IMR-90 (cell line): Measurements from ENCODE around the gene ANKLE1. TPM values are rescaled to one million over a fixed set of nuclear protein-coding genes. Genes with fewer than 3 reads are reported as not detected.

ENCODE experiments used
- ATAC-seq: fragments of 200-7000 bp; cut with Tn5 transposase; 2 replicates; pipeline ENCODE4 v1.9.1; 2020; ENCODE audit warnings: low read depth, mild to moderate bottlenecking, moderate library complexity
- BruUV-seq: library from RNA; stranded (reverse); fragments of 400-500 nt; replicated peaks from 2 replicates; lab custom pipeline; 2021; lab: Mats Ljungman, UMichigan
- CTCF ChIA-PET: fragments of 300-600 bp; formaldehyde crosslinking; extraction: SDS; loops from one replicate; lab custom pipeline; 2021; ENCODE audit warnings: antibody characterized with exemption; lab: Yijun Ruan, JAX
- POLR2A ChIA-PET: fragments of 300-600 bp; sonication (Branson Sonifier 250); formaldehyde crosslinking; loops from one replicate; lab custom pipeline; 2022; ENCODE audit warnings: antibody characterized with exemption; ENCODE audit not compliant: unreplicated experiment; lab: Charles Lee
- DNase-seq: peaks from one replicate; pipeline ENCODE4 v3.0.0; 2013
- H2AFZ ChIP-seq: replicated peaks from 2 replicates; pipeline ENCODE3; 2013; ENCODE audit warnings: low read length, mild to moderate bottlenecking; ENCODE audit not compliant: poor library complexity
- H2AK5ac ChIP-seq: 2 replicates; pipeline ENCODE4 v1.6.1; 2013; ENCODE audit warnings: low read depth, low read length, inconsistent platforms
- H2AK9ac ChIP-seq: replicated peaks from 2 replicates; pipeline ENCODE3; 2013; ENCODE audit warnings: mild to moderate bottlenecking, low read depth, low read length, moderate library complexity; ENCODE audit not compliant: poor library complexity
- H2BK120ac ChIP-seq: 2 replicates; pipeline ENCODE4 v1.6.1; 2013; ENCODE audit warnings: low read depth, low read length, inconsistent platforms
- H2BK15ac ChIP-seq: 3 replicates; pipeline ENCODE4 v1.6.1; 2013; ENCODE audit warnings: low read depth, low read length, inconsistent platforms
- H2BK20ac ChIP-seq: 2 replicates; pipeline ENCODE4 v1.6.1; 2013; ENCODE audit warnings: low read depth, mild to moderate bottlenecking, inconsistent platforms, low read length, moderate library complexity
- H2BK5ac ChIP-seq: 2 replicates; pipeline ENCODE4 v1.6.1; 2013; ENCODE audit warnings: mild to moderate bottlenecking, low read depth, low read length, inconsistent platforms; ENCODE audit not compliant: poor library complexity, severe bottlenecking
- H3K14ac ChIP-seq: replicated peaks from 2 replicates; pipeline ENCODE4 v1.6.1; 2013; ENCODE audit warnings: low read depth, low read length, inconsistent platforms
- H3K18ac ChIP-seq: 2 replicates; pipeline ENCODE4 v1.6.1; 2013; ENCODE audit warnings: low read depth, low read length, control low read depth
- H3K23ac ChIP-seq: 2 replicates; pipeline ENCODE4 v1.6.1; 2013; ENCODE audit warnings: low read depth, low read length, inconsistent platforms
- H3K27ac ChIP-seq: 2 replicates; pipeline ENCODE4 v1.5.1; 2013; ENCODE audit warnings: mild to moderate bottlenecking, control low read depth, low read length; ENCODE audit not compliant: insufficient read depth
- H3K27me3 ChIP-seq: 2 replicates; pipeline ENCODE4 v1.6.1; 2013; ENCODE audit warnings: low read length; ENCODE audit not compliant: control insufficient read depth, insufficient read depth
- H3K36me3 ChIP-seq: 2 replicates; pipeline ENCODE4 v1.6.1; 2013; ENCODE audit warnings: low read length, mixed read lengths; ENCODE audit not compliant: control insufficient read depth, insufficient read depth
- H3K4ac ChIP-seq: 2 replicates; pipeline ENCODE4 v1.6.1; 2013; ENCODE audit warnings: low read depth, low read length, inconsistent platforms
- H3K4me1 ChIP-seq: 2 replicates; pipeline ENCODE4 v1.6.1; 2013; ENCODE audit warnings: low read length, mixed read lengths; ENCODE audit not compliant: control insufficient read depth, insufficient read depth
- H3K4me2 ChIP-seq: 2 replicates; pipeline ENCODE4 v1.6.1; 2013; ENCODE audit warnings: low read depth, mild to moderate bottlenecking, control low read depth, low read length, moderate library complexity
- H3K4me3 ChIP-seq: 2 replicates; pipeline ENCODE4 v1.5.1; 2013; ENCODE audit warnings: low read depth, mild to moderate bottlenecking, control low read depth, low read length, moderate library complexity; ENCODE audit not compliant: insufficient read depth
- H3K56ac ChIP-seq: 2 replicates; pipeline ENCODE4 v1.6.1; 2013; ENCODE audit warnings: low read length, inconsistent platforms; ENCODE audit not compliant: insufficient read depth; ENCODE audit errors: extremely low read depth
- H3K79me1 ChIP-seq, 2 experiments: 2 replicates each; pipeline ENCODE4 v1.6.1; 2013; ENCODE audit warnings: low read length in 2 of 2, inconsistent platforms in 1 of 2, low read depth in 1 of 2
- H3K9ac ChIP-seq: 2 replicates; pipeline ENCODE4 v1.6.1; 2013; ENCODE audit warnings: low read depth, low read length, control low read depth
- H3K9me1 ChIP-seq: 2 replicates; pipeline ENCODE4 v1.6.1; 2013; ENCODE audit warnings: low read length, inconsistent platforms; ENCODE audit not compliant: insufficient read depth
- H3K9me3 ChIP-seq: 2 replicates; pipeline ENCODE4 v1.6.1; 2013; ENCODE audit warnings: low read length; ENCODE audit not compliant: control insufficient read depth, insufficient read depth
- H4K20me1 ChIP-seq: 2 replicates; pipeline ENCODE4 v1.6.1; 2013; ENCODE audit warnings: low read length, inconsistent platforms; ENCODE audit not compliant: insufficient read depth
- H4K5ac ChIP-seq: 2 replicates; pipeline ENCODE4 v1.6.1; 2013; ENCODE audit warnings: mild to moderate bottlenecking, low read depth, low read length, control low read depth
- H4K8ac ChIP-seq, 2 experiments: 2 replicates each; pipeline ENCODE4 v1.6.1; 2013; ENCODE audit warnings: low read depth in 2 of 2, low read length in 2 of 2, control low read depth in 1 of 2, inconsistent platforms in 1 of 2
- H4K91ac ChIP-seq: 2 replicates; pipeline ENCODE4 v1.6.1; 2013; ENCODE audit warnings: low read depth, low read length, inconsistent platforms; ENCODE audit not compliant: insufficient read depth
- MAZ ChIP-seq: IDR thresholded peaks from 2 replicates; pipeline ENCODE4 v1.6.1; 2012; ENCODE audit warnings: low read depth, mild to moderate bottlenecking, low read length, improper control_type of control experiment, moderate library complexity, borderline replicate concordance
- MXI1 ChIP-seq: IDR thresholded peaks from 2 replicates; pipeline ENCODE4 v1.6.1; 2012; ENCODE audit warnings: low read depth, mild to moderate bottlenecking, low read length, moderate library complexity, borderline replicate concordance
- NFE2L2 ChIP-seq: fragments of 150-350 bp; IDR thresholded peaks from 2 replicates; pipeline ENCODE4 v1.6.1; 2016; ENCODE audit warnings: low read depth, mild to moderate bottlenecking, low read length
- RAD21 ChIP-seq: IDR thresholded peaks from 2 replicates; pipeline ENCODE4 v1.6.1; 2012; ENCODE audit warnings: low read length, improper control_type of control experiment
- RCOR1 ChIP-seq: IDR thresholded peaks from 2 replicates; pipeline ENCODE4 v1.6.1; 2012; ENCODE audit warnings: mild to moderate bottlenecking, low read length, improper control_type of control experiment; ENCODE audit not compliant: insufficient replicate concordance
- SMC3 ChIP-seq: fragments of 150-350 bp; IDR thresholded peaks from 2 replicates; pipeline ENCODE4 v1.6.1; 2016; ENCODE audit warnings: low read depth, mild to moderate bottlenecking, antibody characterized with exemption, low read length, moderate library complexity
- WGBS, 2 experiments: methylation state at CpG; one replicate each; pipeline versions ENCODE4 v1.1.5 to v1.1.7; 2013; ENCODE audit warnings: missing lambda C conversion rate in 2 of 2; ENCODE audit not compliant: insufficient read length in 1 of 2; ENCODE audit errors: extremely low coverage in 2 of 2; 5-methylcytosine and 5-hydroxymethylcytosine counted together
- dilution Hi-C: fragments of 300-500 bp; cut with HindIII; formaldehyde crosslinking; loops from one replicate; pipeline ENCODE4 v1.14.3; 2018; ENCODE audit warnings: low sequenced_read_pairs; ENCODE audit not compliant: unreplicated experiment
- in situ Hi-C: fragments of 300-500 bp; cut with MboI; formaldehyde crosslinking; loops from 3 replicates; pipeline ENCODE4 v1.14.3; 2019; ENCODE audit warnings: low sequenced_read_pairs, inconsistent platforms, mixed read lengths
- intact Hi-C: fragments of 100-400 bp; cut with micrococcal nuclease; formaldehyde crosslinking; loops from 2 replicates; pipeline ENCODE4 v1.10.0; 2022
- polyA plus RNA-seq, 3 experiments: library from polyadenylated mRNA; depleted of rRNA; stranded (reverse); fragments of >200 nt; gene quantifications; 2 replicates each; pipeline ENCODE4 v1.2.3, GENCODE V29; 2012; ENCODE audit warnings: low replicate concordance in 1 of 3
- total RNA-seq: library from RNA; depleted of rRNA; stranded (reverse); fragments of >200 nt; gene quantifications from 2 replicates; pipeline ENCODE4 v1.2.3, GENCODE V29; 2012
- TF ChIP-seq, protein P1 (sequence below): conservative IDR thresholded peaks from 2 replicates; pipeline ENCODE4 v1.5.1; 2012; ENCODE audit warnings: mild to moderate bottlenecking, low read depth, low read length, improper control_type of control experiment

Gene ANKLE1
- total and polyA plus RNA-seq, 2 of the 4 experiments (the other 2 are of a cell fraction): under 0.01 to 0.87 TPM

DNA sequence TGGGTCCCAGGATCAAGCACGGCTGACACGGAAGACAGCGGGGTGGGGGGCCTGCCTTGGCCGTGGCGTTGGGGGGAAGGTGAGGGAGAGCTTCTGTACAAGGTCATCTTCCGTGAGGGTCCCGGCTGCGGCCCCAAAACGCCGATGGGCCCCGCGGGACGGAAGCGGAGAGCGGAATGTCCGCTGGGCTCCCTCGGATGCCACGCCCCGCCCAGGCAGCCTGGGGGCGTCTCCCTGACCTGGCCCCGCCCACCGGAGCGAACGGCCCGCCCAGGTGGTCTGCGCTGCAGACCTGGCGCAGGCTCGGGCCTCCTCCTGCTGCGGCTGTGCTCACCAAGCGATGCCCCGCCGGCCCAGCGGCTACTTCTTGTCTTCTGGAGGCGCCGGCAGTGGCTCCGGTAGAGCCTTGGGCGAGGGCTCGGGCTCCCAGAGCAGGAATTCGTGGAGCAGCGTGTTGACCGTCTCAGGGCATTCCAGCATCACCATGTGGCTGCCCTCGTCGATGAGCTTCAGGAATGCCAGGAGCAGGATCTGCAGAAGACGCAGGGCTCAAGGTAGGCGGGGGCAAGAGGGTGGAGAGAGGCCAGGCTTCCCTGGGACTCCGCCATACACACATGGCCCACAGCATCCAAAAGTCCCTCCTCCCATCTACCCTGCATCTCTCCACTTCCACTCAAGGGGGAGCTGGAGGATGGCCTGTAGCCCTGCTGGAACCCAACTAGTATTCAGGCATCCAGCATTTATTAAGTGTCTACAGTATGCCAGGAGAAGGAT, 10.8 kb downstream of the ANKLE1 start:
- DNase-seq (peak; percentile 82), ATAC-seq (peak; percentile 94)
- Histone ChIP-seq H2BK20ac (no peak overlapping the region), H2BK120ac (no peak overlapping the region), H3K9me1 (peaks cover 4% of the 10 kb centered on the region), H3K14ac (peak overlapping the region; percentile 73), H3K23ac (no peak overlapping the region; the same call in 1 of the 2 replicates), H3K4me2 (peak overlapping the region; percentile 90), H2BK5ac (peak overlapping the region; percentile 57), H3K79me1 (peaks cover 0 to 21% of the 10 kb centered on the region in 2 experiments; a peak in 3 of 4 replicates), H3K9ac (peak overlapping the region; percentile 72), H4K5ac (peak overlapping the region; percentile 89), H4K20me1 (0 out of 2 replicates have a peak, but pooled peaks cover 3% of the 10 kb centered on the region), H3K56ac (no peak overlapping the region; the same call in 1 of the 2 replicates), H4K91ac (peak overlapping the region; percentile 51), H3K4me1 (peaks cover 2% of the 10 kb centered on the region; the same call in 1 of the 2 replicates), H3K27me3 (no peaks in the 10 kb centered on the region), H3K4me3 (peak overlapping the region; percentile 44), H3K27ac (peak overlapping the region; percentile 93), H2BK15ac (no peak overlapping the region), H3K18ac (peak overlapping the region; percentile 39; the same call in 1 of the 2 replicates), H2AFZ (peak overlapping the region; percentile 91), H4K8ac (peak overlapping the region; percentile 91 to 95), H2AK9ac (peak overlapping the region; percentile 97), H3K4ac (peak overlapping the region; percentile 74), H2AK5ac (peak overlapping the region; percentile 75; the same call in 1 of the 2 replicates), H3K36me3 (peaks cover 5% of the 10 kb centered on the region; the same call in 1 of the 2 replicates), H3K9me3 (no peaks in the 10 kb centered on the region)
- WGBS, 2 experiments: 0% methylated on average over 13 of the region's 46 CpGs; no CpG with 5 or more reads in 1 of the 2 experiments
- in situ Hi-C loops (no loop called here), intact Hi-C loops (loop anchor here (1.0 to 2.0 kb wide), 2 partner anchors 11 to 94 kb away; partner anchors contain the start of gene ABHD8), dilution Hi-C loops (no loop called here)
- POLR2A ChIA-PET: interaction anchor here (0.6 kb wide), 1 partner anchor 72 kb away, joined by 3 read pairs; no protein-coding TSS in a partner anchor
- peak; percentile 63 for TF ChIP-seq SMC3
- TF ChIP-seq MAZ: peak; percentile 52; the same call in 1 of the 2 replicates
- TF ChIP-seq NFE2L2: no peak
- TF ChIP-seq, protein P1, sequence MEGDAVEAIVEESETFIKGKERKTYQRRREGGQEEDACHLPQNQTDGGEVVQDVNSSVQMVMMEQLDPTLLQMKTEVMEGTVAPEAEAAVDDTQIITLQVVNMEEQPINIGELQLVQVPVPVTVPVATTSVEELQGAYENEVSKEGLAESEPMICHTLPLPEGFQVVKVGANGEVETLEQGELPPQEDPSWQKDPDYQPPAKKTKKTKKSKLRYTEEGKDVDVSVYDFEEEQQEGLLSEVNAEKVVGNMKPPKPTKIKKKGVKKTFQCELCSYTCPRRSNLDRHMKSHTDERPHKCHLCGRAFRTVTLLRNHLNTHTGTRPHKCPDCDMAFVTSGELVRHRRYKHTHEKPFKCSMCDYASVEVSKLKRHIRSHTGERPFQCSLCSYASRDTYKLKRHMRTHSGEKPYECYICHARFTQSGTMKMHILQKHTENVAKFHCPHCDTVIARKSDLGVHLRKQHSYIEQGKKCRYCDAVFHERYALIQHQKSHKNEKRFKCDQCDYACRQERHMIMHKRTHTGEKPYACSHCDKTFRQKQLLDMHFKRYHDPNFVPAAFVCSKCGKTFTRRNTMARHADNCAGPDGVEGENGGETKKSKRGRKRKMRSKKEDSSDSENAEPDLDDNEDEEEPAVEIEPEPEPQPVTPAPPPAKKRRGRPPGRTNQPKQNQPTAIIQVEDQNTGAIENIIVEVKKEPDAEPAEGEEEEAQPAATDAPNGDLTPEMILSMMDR: peak; percentile 82
- TF ChIP-seq RCOR1: no peak
- peak; percentile 71; the same call in 1 of the 2 replicates for TF ChIP-seq MXI1
- peak; percentile 84 for TF ChIP-seq RAD21
- BruUV-seq: no TSS peak
- CTCF ChIA-PET: interaction anchor here (0.5 to 1.2 kb wide), 4 partner anchors 13 to 529 kb away, joined by 3 to 4 read pairs (median 3); partner anchors contain the start of gene MRPL34
